Chondrocyte (in vitro differentiated cells): ENCODE data around the gene TOP3B. TPM values are rescaled to one million over a fixed set of nuclear protein-coding genes. Genes with fewer than 3 reads are reported as not detected.

Experiments
- DNase-seq: peaks from one replicate; pipeline ENCODE4 v3.0.0; 2021; ENCODE audit warnings: mixed read lengths, low spot score
- H3K27ac Mint-ChIP-seq: one replicate; pipeline ENCODE4 v1.8.0; 2021; ENCODE audit warnings: mild to moderate bottlenecking, moderate library complexity, mixed read lengths; ENCODE audit not compliant: unreplicated experiment
- H3K27me3 Mint-ChIP-seq: 2 replicates; pipeline ENCODE4 v1.8.0; 2021; ENCODE audit warnings: low read depth, mixed read lengths
- H3K36me3 Mint-ChIP-seq: 2 replicates; pipeline ENCODE4 v1.8.0; 2021; ENCODE audit warnings: low read depth, mixed read lengths
- H3K4me1 Mint-ChIP-seq: 2 replicates; pipeline ENCODE4 v1.8.0; 2021; ENCODE audit warnings: low read depth, mild to moderate bottlenecking, mixed read lengths
- H3K4me3 Mint-ChIP-seq: one replicate; pipeline ENCODE4 v1.8.0; 2021; ENCODE audit warnings: mild to moderate bottlenecking, moderate library complexity, mixed read lengths; ENCODE audit not compliant: unreplicated experiment
- H3K9me3 Mint-ChIP-seq: 2 replicates; pipeline ENCODE4 v1.8.0; 2021; ENCODE audit warnings: low read depth, mixed read lengths
- total RNA-seq: library from RNA; stranded (reverse); gene quantifications from 3 replicates; pipeline ENCODE4 v1.2.1, GENCODE V29; 2021
- TF ChIP-seq, protein P1 (sequence below): fragments of 200-600 bp; sonication (generic); IDR thresholded peaks from 2 replicates; pipeline ENCODE4 v1.5.0; 2021; ENCODE audit warnings: antibody characterized with exemption, mild to moderate bottlenecking, moderate library complexity

The TOP3B gene
- total RNA-seq, 1 donor from 2014 or later: 25.8 TPM

DNA sequence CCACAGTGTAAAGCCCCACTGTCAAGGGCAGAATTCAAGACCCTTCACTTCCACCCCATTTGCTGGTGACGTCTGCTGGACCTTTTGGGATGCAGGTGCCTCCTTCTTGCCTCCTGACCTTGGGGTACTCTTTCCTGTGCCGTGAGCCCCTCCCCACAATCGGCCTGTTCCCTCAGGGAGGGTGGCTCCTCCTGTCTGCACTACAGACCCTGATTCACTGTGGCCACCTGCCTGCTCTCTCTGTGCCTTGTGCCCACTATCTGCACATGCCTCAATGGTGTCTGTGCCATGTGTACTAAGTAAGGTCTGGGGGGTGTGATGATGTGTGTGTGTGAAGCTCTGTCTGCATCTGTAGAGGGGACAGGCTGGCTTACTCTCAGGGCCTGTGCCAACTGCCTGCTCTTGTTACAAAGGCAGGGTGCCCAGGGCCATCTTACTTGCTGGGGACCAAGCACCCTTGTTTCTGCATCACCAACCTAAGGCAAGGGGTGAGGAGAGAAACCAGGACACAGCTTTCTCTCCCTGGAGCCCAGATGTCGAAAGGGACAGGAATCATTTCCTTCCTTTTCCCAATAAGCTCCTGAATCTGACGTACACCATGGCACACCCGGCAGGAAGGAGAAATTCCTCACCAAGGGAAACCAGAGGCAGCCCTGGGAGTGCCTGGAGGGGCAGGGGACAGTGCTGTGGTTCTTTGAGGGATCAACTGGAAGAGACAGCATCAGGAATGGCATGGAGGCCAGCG, 33.6 kb downstream of the TOP3B start:
- no peaks in the 10 kb centered on the region for H3K9me3 Mint-ChIP-seq
- no peaks in the 10 kb centered on the region for H3K27me3 Mint-ChIP-seq
- peaks cover 19% of the 10 kb centered on the region for H3K4me1 Mint-ChIP-seq
- H3K4me3 Mint-ChIP-seq: no peak overlapping the region
- no peak overlapping the region for H3K27ac Mint-ChIP-seq
- H3K36me3 Mint-ChIP-seq: peaks cover 6% of the 10 kb centered on the region
- no peak for DNase-seq
- TF ChIP-seq, protein P1, sequence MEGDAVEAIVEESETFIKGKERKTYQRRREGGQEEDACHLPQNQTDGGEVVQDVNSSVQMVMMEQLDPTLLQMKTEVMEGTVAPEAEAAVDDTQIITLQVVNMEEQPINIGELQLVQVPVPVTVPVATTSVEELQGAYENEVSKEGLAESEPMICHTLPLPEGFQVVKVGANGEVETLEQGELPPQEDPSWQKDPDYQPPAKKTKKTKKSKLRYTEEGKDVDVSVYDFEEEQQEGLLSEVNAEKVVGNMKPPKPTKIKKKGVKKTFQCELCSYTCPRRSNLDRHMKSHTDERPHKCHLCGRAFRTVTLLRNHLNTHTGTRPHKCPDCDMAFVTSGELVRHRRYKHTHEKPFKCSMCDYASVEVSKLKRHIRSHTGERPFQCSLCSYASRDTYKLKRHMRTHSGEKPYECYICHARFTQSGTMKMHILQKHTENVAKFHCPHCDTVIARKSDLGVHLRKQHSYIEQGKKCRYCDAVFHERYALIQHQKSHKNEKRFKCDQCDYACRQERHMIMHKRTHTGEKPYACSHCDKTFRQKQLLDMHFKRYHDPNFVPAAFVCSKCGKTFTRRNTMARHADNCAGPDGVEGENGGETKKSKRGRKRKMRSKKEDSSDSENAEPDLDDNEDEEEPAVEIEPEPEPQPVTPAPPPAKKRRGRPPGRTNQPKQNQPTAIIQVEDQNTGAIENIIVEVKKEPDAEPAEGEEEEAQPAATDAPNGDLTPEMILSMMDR: no peak

DNA sequence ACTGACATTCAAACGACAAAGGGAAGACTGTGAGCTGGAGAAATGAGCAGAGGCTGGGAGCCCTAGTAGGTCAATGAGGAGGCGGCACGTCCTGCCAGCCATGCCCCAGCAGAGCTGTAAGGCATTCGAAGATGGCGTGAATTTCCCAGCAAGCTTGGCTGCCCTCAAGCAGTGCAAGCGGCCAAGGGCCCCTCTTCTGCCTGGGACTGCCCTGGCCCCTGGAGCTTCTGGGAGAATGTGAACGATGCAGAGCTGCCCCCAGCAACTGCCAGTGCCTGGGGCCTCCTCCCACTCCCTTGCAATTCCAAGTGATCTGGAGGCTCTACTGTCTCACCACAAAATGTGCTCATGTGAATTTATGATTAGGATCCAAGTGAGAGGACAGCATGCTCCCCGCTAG, 34.2 kb downstream of the TOP3B start:
- Mint-ChIP-seq H3K36me3 (peaks cover 6% of the 10 kb centered on the region), H3K27ac (no peak overlapping the region), H3K27me3 (no peaks in the 10 kb centered on the region), H3K4me1 (peaks cover 19% of the 10 kb centered on the region), H3K9me3 (no peaks in the 10 kb centered on the region), H3K4me3 (no peak overlapping the region)
- DNase-seq: no peak
- TF ChIP-seq, protein P1: no peak

GRCh38 chr22:21947040-21948014, 35.3 kb downstream of the TOP3B start:
- Mint-ChIP-seq H3K4me3 (no peak overlapping the region), H3K27me3 (no peaks in the 10 kb centered on the region), H3K4me1 (peaks cover 28% of the 10 kb centered on the region), H3K27ac (peak overlapping the region; percentile 76), H3K9me3 (no peaks in the 10 kb centered on the region), H3K36me3 (peaks cover 6% of the 10 kb centered on the region)
- no peak for DNase-seq
- TF ChIP-seq, protein P1: peak; percentile 75

DNA sequence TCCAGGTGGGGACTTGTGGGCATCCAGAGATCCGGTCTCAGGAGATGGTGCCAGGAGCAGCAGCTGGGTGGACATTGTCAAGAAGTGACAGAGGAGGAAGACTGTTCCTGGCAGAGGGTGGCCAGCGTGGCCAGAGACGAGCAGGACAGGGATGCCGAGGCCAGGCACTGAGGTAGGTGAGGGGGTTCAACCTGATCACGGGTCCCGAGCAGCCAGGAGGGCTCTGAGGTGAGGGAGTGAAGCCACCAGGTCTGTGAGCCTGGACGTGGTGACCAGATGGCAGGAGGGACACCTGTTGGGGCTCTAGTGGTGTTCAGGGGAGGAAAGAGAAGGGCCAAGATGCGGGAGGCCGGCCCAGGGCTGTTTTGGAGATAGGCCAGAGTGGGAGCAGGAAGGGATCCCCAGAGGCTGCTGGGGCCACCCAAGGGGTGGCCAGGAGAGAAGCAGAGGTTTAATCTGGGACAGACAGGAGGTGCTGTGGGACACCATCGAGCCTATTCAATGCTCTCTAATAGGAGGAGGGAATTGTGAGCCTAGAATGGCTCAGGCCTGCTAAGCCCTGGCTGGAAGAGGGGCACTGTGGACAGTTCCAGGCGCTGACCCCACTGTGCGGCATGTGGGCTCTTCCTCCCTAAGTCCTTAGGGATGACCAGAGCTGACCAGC, 36.2 kb downstream of the TOP3B start:
- H3K9me3 Mint-ChIP-seq: no peaks in the 10 kb centered on the region
- H3K4me1 Mint-ChIP-seq: peaks cover 30% of the 10 kb centered on the region
- H3K36me3 Mint-ChIP-seq: peaks cover 6% of the 10 kb centered on the region
- no peak for DNase-seq
- H3K27ac Mint-ChIP-seq: no peak overlapping the region
- no peaks in the 10 kb centered on the region for H3K27me3 Mint-ChIP-seq
- TF ChIP-seq, protein P1: no peak
- no peak overlapping the region for H3K4me3 Mint-ChIP-seq
